GM18499 (cell line): ENCODE measurements around the gene ITK.
"Not testable (repeated sequence)": the region's sequence is repeated elsewhere in the genome, so short reads cannot be mapped to it uniquely, and the experiment has no call there.

Experiments used
- ATAC-seq: cut with Tn5 transposase; IDR thresholded peaks from one replicate; pipeline ENCODE4 v1.9.1; 2021; ENCODE audit warnings: moderate number of reproducible peaks; ENCODE audit not compliant: insufficient read depth, unreplicated experiment

The ITK gene

GRCh38 chr5:157233515-157233914 is 52.9 kb downstream of the ITK start:
- no peak for ATAC-seq

DNA sequence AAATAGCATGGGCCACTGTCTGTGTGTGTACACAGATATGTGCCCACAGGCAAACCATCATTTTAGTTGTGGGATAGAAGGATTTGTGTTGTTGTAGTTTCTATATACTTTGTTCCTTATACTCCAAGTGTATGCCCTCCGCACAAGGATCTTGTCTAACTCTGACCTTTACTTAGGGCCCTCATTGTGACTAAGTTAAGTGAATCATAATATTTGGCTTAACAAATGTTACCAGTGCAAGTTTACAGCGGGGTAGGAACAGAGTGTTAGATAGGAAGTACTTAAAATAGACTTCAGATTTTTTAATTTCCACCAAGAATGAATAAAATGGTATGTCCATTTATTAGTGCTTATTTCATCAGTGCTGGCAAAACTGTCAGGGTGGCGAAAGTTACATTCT is 55.8 kb downstream of the ITK start:
- ATAC-seq: no peak

DNA sequence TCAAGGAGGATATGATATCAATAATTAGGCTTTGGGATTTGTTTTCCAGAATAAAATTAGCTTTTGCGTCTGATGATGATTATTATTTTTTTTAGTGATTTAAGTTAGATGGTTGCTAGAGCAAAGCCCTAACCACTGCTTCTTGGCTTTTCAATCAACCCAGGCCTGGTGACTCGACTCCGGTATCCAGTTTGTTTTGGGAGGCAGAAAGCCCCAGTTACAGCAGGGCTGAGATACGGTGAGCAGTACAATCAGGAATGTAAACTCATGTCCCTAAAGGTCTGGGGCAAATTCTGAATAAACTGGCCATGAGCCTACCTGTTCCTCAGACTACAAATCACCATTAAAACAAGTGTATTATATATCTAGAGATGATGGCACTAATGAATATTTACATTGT is 60.8 kb downstream of the ITK start:
- ATAC-seq: no peak

GRCh38 chr5:157244704-157245103 is 64.1 kb downstream of the ITK start:
- ATAC-seq: not testable (repeated sequence)

- ATAC-seq: no peak
Observed at GRCh38 chr5:157245476-157245875, 64.8 kb downstream of the ITK start.

GRCh38 chr5:157245886-157246285 is 65.2 kb downstream of the ITK start:
- no peak for ATAC-seq

DNA sequence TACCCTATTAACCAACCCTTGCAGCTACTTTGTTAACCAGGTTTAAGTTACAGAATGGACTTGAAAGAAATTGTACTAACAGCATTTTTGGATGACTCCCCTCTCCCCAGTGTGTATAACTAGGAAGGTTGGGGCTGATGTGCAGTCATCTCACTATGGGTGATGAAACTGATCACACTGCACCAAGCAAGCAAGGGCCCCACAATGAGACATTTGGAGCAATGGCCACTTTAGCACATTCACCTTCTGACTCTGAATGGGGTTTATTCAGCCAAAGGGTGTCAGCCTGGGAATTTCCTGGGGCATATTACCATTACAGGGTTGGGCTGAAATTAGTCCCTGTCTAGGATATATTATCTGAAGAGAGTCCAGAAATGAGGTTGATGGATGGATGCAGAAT is 66.6 kb downstream of the ITK start:
- no peak for ATAC-seq

- no peak for ATAC-seq
Observed at GRCh38 chr5:157248821-157249470, 68.3 kb downstream of the ITK start.

DNA sequence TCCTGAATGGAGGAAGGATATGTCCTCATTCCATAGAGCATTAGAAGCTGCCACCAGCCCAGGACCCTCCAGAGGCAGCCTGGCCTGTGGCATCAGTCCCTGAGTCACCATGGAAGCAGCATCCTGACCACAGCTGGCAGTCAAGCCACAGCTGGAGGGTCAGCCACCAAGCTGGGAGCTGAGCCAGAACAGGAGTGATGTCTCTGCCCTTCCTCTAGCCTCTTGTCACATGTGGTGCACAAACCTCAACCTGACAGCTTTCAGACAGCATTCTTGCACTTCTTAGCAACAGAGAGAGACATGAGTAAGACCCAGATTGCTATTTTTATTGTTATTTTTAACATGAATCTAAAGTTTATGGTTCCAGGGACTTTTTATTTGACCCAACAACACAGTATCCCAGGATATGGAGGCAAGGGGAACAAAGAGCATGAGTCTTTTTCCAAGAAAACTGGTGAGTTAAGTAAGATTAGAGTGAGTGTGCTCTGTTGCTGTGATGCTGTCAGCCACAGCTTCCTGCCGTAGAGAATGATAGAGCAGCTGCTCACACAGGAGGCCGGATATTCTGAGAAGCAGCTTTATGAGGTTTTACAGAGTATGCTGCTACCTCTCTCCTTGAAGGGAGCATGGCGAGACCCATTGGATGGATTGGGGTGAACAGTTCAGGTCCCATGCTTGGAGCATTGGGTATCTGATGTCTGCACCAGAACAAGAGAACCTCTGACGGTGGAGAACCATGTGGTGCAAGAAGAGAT is 72.2 kb downstream of the ITK start:
- ATAC-seq: peak; percentile 92

- peak; percentile 30 for ATAC-seq
Observed at GRCh38 chr5:157253547-157253946, 72.9 kb downstream of the ITK start.

DNA sequence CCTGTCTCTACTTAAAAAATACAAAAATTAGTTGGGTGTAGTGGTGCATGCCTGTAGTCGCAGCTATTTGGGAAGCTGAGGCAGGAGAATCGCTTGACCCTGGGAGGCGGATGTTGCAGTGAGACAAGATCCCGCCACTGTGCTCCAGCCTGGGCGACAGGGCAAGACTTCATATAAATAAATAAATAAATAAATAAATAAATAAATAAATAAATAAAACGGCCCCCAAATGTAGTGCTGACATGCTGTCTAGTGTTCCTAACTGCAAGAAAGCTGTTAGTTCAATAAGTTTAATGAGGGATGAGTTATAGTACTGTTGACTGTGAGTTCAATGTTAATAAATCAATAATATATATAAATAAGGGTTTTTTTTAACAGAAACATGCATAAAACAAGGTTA is 77.8 kb downstream of the ITK start:
- ATAC-seq: no peak

- no peak for ATAC-seq
Observed at GRCh38 chr5:157259699-157260098, 79.1 kb downstream of the ITK start.

GRCh38 chr5:157263496-157264090 is 83.0 kb downstream of the ITK start:
- ATAC-seq: no peak

- peak; percentile 46 for ATAC-seq
Observed at GRCh38 chr5:157265714-157266285, 85.2 kb downstream of the ITK start, which contains the start of gene CYFIP2. TSS of gene CYFIP2 (plus strand) at chr5:157266123. CDS start at chr5:157285362, 19,239 bp downstream.

GRCh38 chr5:157266286-157267007 is 85.8 kb downstream of the ITK start:
- ATAC-seq: peak; percentile 21

DNA sequence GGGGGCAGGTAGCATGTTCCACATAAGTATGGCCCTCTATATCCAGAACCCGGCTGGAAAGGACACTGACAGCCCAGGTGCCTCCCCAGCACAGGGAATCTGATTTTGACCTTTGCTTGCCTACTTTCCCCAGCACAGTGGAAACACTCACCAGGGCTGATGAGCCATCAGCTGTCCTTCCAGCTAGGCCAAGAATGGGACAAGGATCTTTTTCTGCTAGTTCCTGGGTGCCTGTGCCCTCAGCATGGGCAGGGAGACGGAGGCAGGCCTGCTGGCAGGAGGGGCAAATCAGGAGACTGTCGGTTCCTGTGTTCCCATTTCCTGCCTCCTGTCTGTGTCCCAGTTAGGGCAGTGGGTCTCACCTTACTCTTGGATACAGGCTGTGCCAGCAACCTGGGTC is 86.4 kb downstream of the ITK start:
- no peak for ATAC-seq

GRCh38 chr5:157267761-157268480 is 87.3 kb downstream of the ITK start:
- ATAC-seq: no peak

GRCh38 chr5:157269165-157269671 is 88.6 kb downstream of the ITK start:
- no peak for ATAC-seq

GRCh38 chr5:157269761-157270272 is 89.2 kb downstream of the ITK start:
- no peak for ATAC-seq
